ENCODE results near the gene XCL1. TPM values are rescaled to one million over a fixed set of nuclear protein-coding genes. Genes with fewer than 3 reads are reported as not detected.

Gene XCL1
- total and polyA plus RNA-seq, 12 donors = 0.07 to 2.3 (median 0.39) TPM; not detected in 2

- H3K9me3 ChIP-seq = no peaks in the 10 kb centered on the region
- H3K4me3 ChIP-seq = no peak overlapping the region
- ATAC-seq (no peak), DNase-seq (no peak)
- H3K27ac ChIP-seq = no peak overlapping the region
- no peaks in the 10 kb centered on the region for H3K36me3 ChIP-seq
- no peak for TF ChIP-seq CTCF (IDR thresholded peaks at IDR 0.05)
- H3K27me3 ChIP-seq = no peaks in the 10 kb centered on the region
- intact Hi-C loops (cut with DNase I) = loop anchor here in 3 of 10 donors (10.0 kb wide), 2 partner anchors 486 to 926 kb away; partner anchors contain the start of gene ATP1B1 (in 3 of the 3)
- peaks cover 4 to 41% (median 24%) of the 10 kb centered on the region in 9 donors for H3K4me1 ChIP-seq
- WGBS, 2 donors = 72 to 81% methylated on average over 2 of the region's 2 CpGs
Observed at GRCh38 chr1:168618886-168619285, 42.5 kb downstream of the XCL1 start.

GRCh38 chr1:168621356-168621755 lies 45.0 kb downstream of the XCL1 start:
- Histone ChIP-seq H3K36me3 (no peaks in the 10 kb centered on the region), H3K27me3 (no peaks in the 10 kb centered on the region), H3K4me3 (no peak overlapping the region), H3K4me1 (peaks cover 0 to 33% (median 17%) of the 10 kb centered on the region in 9 donors), H3K27ac (peak overlapping the region in 7 of 10 donors; percentile 24 to 59 (median 43)), H3K9me3 (no peaks in the 10 kb centered on the region)
- peak in 7 of 8 donors; percentile 18 to 76 (median 57) for ATAC-seq
- 28 to 52% methylated on average over 1 of the region's 1 CpG for WGBS, 2 donors
- DNase-seq = no peak
- intact Hi-C loops (cut with DNase I) = loop anchor here in 2 of 10 donors (10.0 kb wide), 2 partner anchors 93 to 363 kb away; no protein-coding TSS in a partner anchor
- no peak for TF ChIP-seq CTCF (IDR thresholded peaks at IDR 0.05)

GRCh38 chr1:168623003-168623828 lies 46.8 kb downstream of the XCL1 start:
- H3K27me3 ChIP-seq = no peaks in the 10 kb centered on the region
- H3K4me1 ChIP-seq = peaks cover 0 to 33% (median 17%) of the 10 kb centered on the region in 9 donors
- H3K36me3 ChIP-seq = no peaks in the 10 kb centered on the region
- 43 to 45% methylated on average over 8 of the region's 8 CpGs for WGBS, 2 donors
- no peaks in the 10 kb centered on the region for H3K9me3 ChIP-seq
- intact Hi-C loops (cut with DNase I) = loop anchor here in 2 of 10 donors (10.0 kb wide), 2 partner anchors 92 to 362 kb away; no protein-coding TSS in a partner anchor
- ATAC-seq (peak in 7 of 8 donors; percentile 49 to 96 (median 79)), DNase-seq (no peak)
- peak overlapping the region in 5 of 10 donors; percentile 1 to 47 (median 26) for H3K27ac ChIP-seq
- TF ChIP-seq CTCF (IDR thresholded peaks at IDR 0.05) = peak in 2 of 9 donors; percentile 13 to 38
- no peak overlapping the region for H3K4me3 ChIP-seq

- H3K9me3 ChIP-seq = no peaks in the 10 kb centered on the region
- no peak for TF ChIP-seq CTCF (IDR thresholded peaks at IDR 0.05)
- peaks cover 0 to 33% (median 17%) of the 10 kb centered on the region in 9 donors for H3K4me1 ChIP-seq
- ATAC-seq = peak in 3 of 8 donors; percentile 14 to 43 (median 23)
- 94 to 99% methylated on average over 4 of the region's 4 CpGs for WGBS, 2 donors
- no peak for DNase-seq
- H3K36me3 ChIP-seq = no peaks in the 10 kb centered on the region
- peak overlapping the region in 1 of 10 donors; percentile 47 for H3K27ac ChIP-seq
- no peak overlapping the region for H3K4me3 ChIP-seq
- intact Hi-C loops (cut with DNase I) = loop anchor here in 2 of 10 donors (10.0 kb wide), 2 partner anchors 91 to 361 kb away; no protein-coding TSS in a partner anchor
- H3K27me3 ChIP-seq = no peaks in the 10 kb centered on the region
Observed at GRCh38 chr1:168623831-168624230, 47.4 kb downstream of the XCL1 start.
